K562 (cell line): ENCODE results near the gene LMCD1. TPM values are rescaled to one million over a fixed set of nuclear protein-coding genes. Genes with fewer than 3 reads are reported as not detected.

Experiments used
- CBFB ChIP-seq: sonication (generic); formaldehyde crosslinking; IDR thresholded peaks from 2 replicates; pipeline ENCODE4 v1.4.0; 2020; ENCODE audit warnings: mild to moderate bottlenecking, missing genetic modification reagents
- COPS2 ChIP-seq: fragments of 450-650 bp; conservative IDR thresholded peaks from 2 replicates; pipeline ENCODE4 v1.6.1; 2016; ENCODE audit warnings: mild to moderate bottlenecking, moderate library complexity
- ETV6 ChIP-seq, 3 experiments: fragments of 150-350 bp in 1 of 3; sonication (generic) in 1 of 3; formaldehyde crosslinking in 1 of 3; IDR thresholded peaks; 2 replicates each; pipeline versions ENCODE4 v1.6.1 to v1.8.0; 2014 to 2022; ENCODE audit warnings: borderline replicate concordance in 2 of 3, low read depth in 2 of 3, antibody characterized with exemption in 1 of 3, low read length in 1 of 3, mild to moderate bottlenecking in 1 of 3, missing genetic modification reagents in 1 of 3
- GATA2 ChIP-seq: sonication (generic); formaldehyde crosslinking; IDR thresholded peaks from 2 replicates; pipeline ENCODE4 v1.4.0; 2020; ENCODE audit warnings: mild to moderate bottlenecking, missing genetic modification reagents
- KDM1A ChIP-seq, 2 experiments: fragments of 450-650 bp; IDR thresholded peaks; 2 replicates each; pipeline ENCODE4 v1.6.1; 2016; ENCODE audit warnings: mild to moderate bottlenecking in 2 of 2
- MCM3 ChIP-seq: fragments of 450-650 bp; IDR thresholded peaks from 2 replicates; pipeline ENCODE4 v1.6.1; 2016
- MCM5 ChIP-seq: fragments of 450-650 bp; IDR thresholded peaks from 2 replicates; pipeline ENCODE4 v1.6.1; 2016; ENCODE audit warnings: low read depth
- MEF2D ChIP-seq: conservative IDR thresholded peaks from 2 replicates; pipeline ENCODE4 v1.6.1; 2016; ENCODE audit warnings: low read depth, missing genetic modification characterization, missing compliant biosample characterization
- NCOR1 ChIP-seq: fragments of 450-650 bp; IDR thresholded peaks from 2 replicates; pipeline ENCODE4 v1.6.1; 2016; ENCODE audit warnings: mild to moderate bottlenecking, moderate library complexity
- NR1H2 ChIP-seq: sonication (generic); formaldehyde crosslinking; IDR thresholded peaks from 2 replicates; pipeline ENCODE4 v1.4.0; 2020; ENCODE audit warnings: mild to moderate bottlenecking, missing genetic modification reagents
- POLR3A ChIP-seq: IDR thresholded peaks from 2 replicates; pipeline ENCODE4 v1.6.1; 2011; ENCODE audit warnings: borderline replicate concordance, mild to moderate bottlenecking, moderate library complexity; ENCODE audit not compliant: insufficient read length, insufficient read depth; ENCODE audit errors: extremely low read depth
- PYGO2 ChIP-seq: fragments of 450-650 bp; IDR thresholded peaks from 2 replicates; pipeline ENCODE4 v1.6.1; 2016; ENCODE audit warnings: mild to moderate bottlenecking, missing genetic modification characterization, moderate library complexity, missing compliant biosample characterization
- RBBP5 ChIP-seq: fragments of 200-600 bp; sonication (generic); IDR thresholded peaks from 2 replicates; pipeline ENCODE4 v1.6.1; 2012; ENCODE audit warnings: borderline replicate concordance, mild to moderate bottlenecking, low read length, control low read depth, inconsistent platforms; ENCODE audit not compliant: insufficient read depth, poor library complexity, severe bottlenecking
- SIRT6 ChIP-seq: IDR thresholded peaks from one replicate; pipeline ENCODE4 v1.6.1; 2012; ENCODE audit warnings: low read depth, mild to moderate bottlenecking, control low read depth, inconsistent platforms, low read length, moderate library complexity
- SP1 ChIP-seq: sonication (generic); formaldehyde crosslinking; IDR thresholded peaks from 2 replicates; pipeline ENCODE4 v1.8.1; 2022; ENCODE audit warnings: mild to moderate bottlenecking, missing genetic modification reagents
- TCF3 ChIP-seq: sonication (generic); formaldehyde crosslinking; IDR thresholded peaks from 2 replicates; pipeline ENCODE4 v1.4.0; 2020; ENCODE audit warnings: mild to moderate bottlenecking, missing genetic modification reagents
- TEAD1 ChIP-seq, 2 experiments: fragments of 450-650 bp in 1 of 2; sonication (generic) in 1 of 2; formaldehyde crosslinking; IDR thresholded peaks; 2 replicates each; pipeline versions ENCODE4 v1.4.0 to v1.8.0; 2020 to 2022; ENCODE audit warnings: mild to moderate bottlenecking in 2 of 2, missing genetic modification reagents in 1 of 2
- ZNF146 ChIP-seq: IDR thresholded peaks from one replicate; pipeline ENCODE4 v1.6.1; 2018; ENCODE audit warnings: missing compliant biosample characterization; ENCODE audit not compliant: unreplicated experiment
- polyA plus RNA-seq, 8 experiments: library from polyadenylated mRNA; depleted of rRNA in 4 of 8; stranded (reverse) in 5 of 8; unstranded in 3 of 8; fragments of >200 nt; fragmentation: Nextera tagmentation in 2 of 8; fragmentation: Illumina TruSeq in 1 of 8; extraction: Ambion mirVana in 2 of 8; extraction: Trizol in 1 of 8; gene quantifications; 2 replicates each; pipeline versions ENCODE4 v1.2.1 to v1.2.3, GENCODE V29; 2011 to 2014; ENCODE audit warnings: inconsistent platforms in 1 of 8, missing spikeins in 1 of 8
- total RNA-seq, 7 experiments: library from RNA; depleted of rRNA in 6 of 7; stranded (reverse); fragments of >200 nt in 6 of 7; fragmentation: Illumina TruSeq in 2 of 7; extraction: Trizol in 2 of 7; gene quantifications; 2 replicates each; pipeline versions ENCODE4 v1.2.1 to v1.2.3, GENCODE V29; 2011 to 2021; ENCODE audit warnings: low replicate concordance in 1 of 7
- TF ChIP-seq, protein P1 (sequence below): fragments of 450-650 bp; formaldehyde crosslinking; IDR thresholded peaks from 2 replicates; pipeline ENCODE4 v1.4.0; 2020; ENCODE audit warnings: mild to moderate bottlenecking, moderate library complexity
- TF ChIP-seq, protein P2 (sequence below): conservative IDR thresholded peaks from 2 replicates; pipeline ENCODE4 v1.6.1; 2011; ENCODE audit warnings: low read depth, mild to moderate bottlenecking, low read length; ENCODE audit not compliant: control insufficient read depth
- TF ChIP-seq, protein P3 (sequence below): fragments of 450-650 bp; IDR thresholded peaks from 2 replicates; pipeline ENCODE4 v1.6.1; 2016
- TF ChIP-seq, protein P4 (sequence below): sonication (generic); formaldehyde crosslinking; IDR thresholded peaks from 2 replicates; pipeline ENCODE4 v1.8.1; 2023; ENCODE audit warnings: mild to moderate bottlenecking, missing genetic modification reagents

Gene LMCD1
- total and polyA plus RNA-seq, 9 of the 15 experiments (the other 6 are each of a cell fraction or from before 2014, with no cell fraction given), result 0.60 TPM; not detected in 8

DNA sequence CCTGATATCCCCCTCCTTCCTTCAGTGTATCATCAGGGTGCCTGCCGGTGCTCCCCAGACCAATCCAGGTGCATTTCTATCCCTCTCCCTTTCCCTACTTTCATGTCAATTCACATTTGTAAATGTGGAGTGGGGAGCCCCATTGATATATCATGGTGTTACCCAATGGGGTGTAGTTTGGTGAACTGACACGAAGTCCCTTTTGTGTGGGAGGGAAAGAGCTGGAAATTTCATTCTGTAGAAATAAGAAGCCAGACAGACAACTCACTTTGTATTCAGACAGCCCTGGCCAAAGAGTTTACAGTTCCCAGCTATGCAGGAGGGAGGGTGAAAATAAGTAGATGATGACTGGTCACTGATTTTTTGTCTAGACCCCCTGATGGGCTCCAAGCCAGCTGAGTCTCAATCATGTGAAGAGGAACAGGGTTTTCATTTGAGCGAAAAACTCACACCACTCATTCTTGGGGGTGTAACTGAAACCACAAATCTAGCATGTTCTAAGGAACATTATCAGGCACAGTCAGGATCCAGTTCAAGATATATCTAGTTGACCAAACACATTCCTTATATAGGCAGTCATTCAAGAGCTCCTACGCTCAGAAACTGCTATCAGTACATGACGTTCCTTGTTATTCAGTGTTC is 58.9 kb downstream of the LMCD1 start (continued):
- TF ChIP-seq PYGO2 (tag) (no peak), MEF2D (tag) (no peak), TEAD1 (CRISPR knock-in tag; IDR thresholded peaks at IDR 0.05) (peak in 1 of 2 experiments; percentile 91; a peak in 2 of 4 replicates), SP1 (CRISPR knock-in tag) (no peak), SIRT6 (no peak), CBFB (no peak), POLR3A (no peak), NCOR1 (peak; percentile 57), MCM3 (no peak), KDM1A (IDR thresholded peaks at IDR 0.05) (peak; percentile 87 to 90), GATA2 (CRISPR knock-in tag) (no peak), ETV6 (IDR thresholded peaks at IDR 0.05; ENCODE audit: borderline replicate concordance in 1 of 2, low read depth in 2 of 2, low read length in 1 of 2) (no peak), ETV6 (CRISPR knock-in tag; IDR thresholded peaks at IDR 0.05; ENCODE audit: borderline replicate concordance) (no peak), ZNF146 (CRISPR knock-in tag) (no peak), NR1H2 (CRISPR knock-in tag) (no peak), TCF3 (CRISPR knock-in tag) (peak; percentile 70), MCM5 (no peak), RBBP5 (no peak), COPS2 (no peak)
- TF ChIP-seq, protein P1, sequence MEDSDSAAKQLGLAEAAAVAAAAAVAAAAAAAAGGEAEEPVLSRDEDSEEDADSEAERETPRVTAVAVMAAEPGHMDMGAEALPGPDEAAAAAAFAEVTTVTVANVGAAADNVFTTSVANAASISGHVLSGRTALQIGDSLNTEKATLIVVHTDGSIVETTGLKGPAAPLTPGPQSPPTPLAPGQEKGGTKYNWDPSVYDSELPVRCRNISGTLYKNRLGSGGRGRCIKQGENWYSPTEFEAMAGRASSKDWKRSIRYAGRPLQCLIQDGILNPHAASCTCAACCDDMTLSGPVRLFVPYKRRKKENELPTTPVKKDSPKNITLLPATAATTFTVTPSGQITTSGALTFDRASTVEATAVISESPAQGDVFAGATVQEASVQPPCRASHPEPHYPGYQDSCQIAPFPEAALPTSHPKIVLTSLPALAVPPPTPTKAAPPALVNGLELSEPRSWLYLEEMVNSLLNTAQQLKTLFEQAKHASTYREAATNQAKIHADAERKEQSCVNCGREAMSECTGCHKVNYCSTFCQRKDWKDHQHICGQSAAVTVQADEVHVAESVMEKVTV, result no peak
- TF ChIP-seq, protein P2, sequence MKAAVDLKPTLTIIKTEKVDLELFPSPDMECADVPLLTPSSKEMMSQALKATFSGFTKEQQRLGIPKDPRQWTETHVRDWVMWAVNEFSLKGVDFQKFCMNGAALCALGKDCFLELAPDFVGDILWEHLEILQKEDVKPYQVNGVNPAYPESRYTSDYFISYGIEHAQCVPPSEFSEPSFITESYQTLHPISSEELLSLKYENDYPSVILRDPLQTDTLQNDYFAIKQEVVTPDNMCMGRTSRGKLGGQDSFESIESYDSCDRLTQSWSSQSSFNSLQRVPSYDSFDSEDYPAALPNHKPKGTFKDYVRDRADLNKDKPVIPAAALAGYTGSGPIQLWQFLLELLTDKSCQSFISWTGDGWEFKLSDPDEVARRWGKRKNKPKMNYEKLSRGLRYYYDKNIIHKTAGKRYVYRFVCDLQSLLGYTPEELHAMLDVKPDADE, result no peak
- TF ChIP-seq, protein P3, sequence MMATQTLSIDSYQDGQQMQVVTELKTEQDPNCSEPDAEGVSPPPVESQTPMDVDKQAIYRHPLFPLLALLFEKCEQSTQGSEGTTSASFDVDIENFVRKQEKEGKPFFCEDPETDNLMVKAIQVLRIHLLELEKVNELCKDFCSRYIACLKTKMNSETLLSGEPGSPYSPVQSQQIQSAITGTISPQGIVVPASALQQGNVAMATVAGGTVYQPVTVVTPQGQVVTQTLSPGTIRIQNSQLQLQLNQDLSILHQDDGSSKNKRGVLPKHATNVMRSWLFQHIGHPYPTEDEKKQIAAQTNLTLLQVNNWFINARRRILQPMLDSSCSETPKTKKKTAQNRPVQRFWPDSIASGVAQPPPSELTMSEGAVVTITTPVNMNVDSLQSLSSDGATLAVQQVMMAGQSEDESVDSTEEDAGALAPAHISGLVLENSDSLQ, result no peak
- TF ChIP-seq, protein P4, sequence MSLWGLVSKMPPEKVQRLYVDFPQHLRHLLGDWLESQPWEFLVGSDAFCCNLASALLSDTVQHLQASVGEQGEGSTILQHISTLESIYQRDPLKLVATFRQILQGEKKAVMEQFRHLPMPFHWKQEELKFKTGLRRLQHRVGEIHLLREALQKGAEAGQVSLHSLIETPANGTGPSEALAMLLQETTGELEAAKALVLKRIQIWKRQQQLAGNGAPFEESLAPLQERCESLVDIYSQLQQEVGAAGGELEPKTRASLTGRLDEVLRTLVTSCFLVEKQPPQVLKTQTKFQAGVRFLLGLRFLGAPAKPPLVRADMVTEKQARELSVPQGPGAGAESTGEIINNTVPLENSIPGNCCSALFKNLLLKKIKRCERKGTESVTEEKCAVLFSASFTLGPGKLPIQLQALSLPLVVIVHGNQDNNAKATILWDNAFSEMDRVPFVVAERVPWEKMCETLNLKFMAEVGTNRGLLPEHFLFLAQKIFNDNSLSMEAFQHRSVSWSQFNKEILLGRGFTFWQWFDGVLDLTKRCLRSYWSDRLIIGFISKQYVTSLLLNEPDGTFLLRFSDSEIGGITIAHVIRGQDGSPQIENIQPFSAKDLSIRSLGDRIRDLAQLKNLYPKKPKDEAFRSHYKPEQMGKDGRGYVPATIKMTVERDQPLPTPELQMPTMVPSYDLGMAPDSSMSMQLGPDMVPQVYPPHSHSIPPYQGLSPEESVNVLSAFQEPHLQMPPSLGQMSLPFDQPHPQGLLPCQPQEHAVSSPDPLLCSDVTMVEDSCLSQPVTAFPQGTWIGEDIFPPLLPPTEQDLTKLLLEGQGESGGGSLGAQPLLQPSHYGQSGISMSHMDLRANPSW, result no peak
